ENCODE measurements around the gene NYAP2.

NYAP2 gene

DNA sequence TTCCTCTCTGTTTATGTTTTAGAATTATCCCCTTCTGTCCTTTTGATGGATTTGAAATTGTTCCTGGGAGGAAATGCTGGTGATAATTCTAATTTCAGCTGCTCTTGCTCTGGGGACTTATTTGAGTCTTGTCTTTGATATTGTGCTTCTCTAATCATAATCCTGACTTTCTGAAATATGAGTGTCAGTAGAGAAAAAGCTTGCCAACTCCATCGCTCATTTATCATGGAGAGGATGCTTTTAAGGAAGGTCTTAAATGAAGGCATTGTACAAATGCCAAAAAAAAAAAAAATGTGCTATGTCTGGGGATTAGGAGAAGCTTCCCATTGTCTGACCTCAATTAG, 159.5 kb downstream of the NYAP2 start:
- no peak for DNase-seq (ENCODE audit: low read depth)

DNA sequence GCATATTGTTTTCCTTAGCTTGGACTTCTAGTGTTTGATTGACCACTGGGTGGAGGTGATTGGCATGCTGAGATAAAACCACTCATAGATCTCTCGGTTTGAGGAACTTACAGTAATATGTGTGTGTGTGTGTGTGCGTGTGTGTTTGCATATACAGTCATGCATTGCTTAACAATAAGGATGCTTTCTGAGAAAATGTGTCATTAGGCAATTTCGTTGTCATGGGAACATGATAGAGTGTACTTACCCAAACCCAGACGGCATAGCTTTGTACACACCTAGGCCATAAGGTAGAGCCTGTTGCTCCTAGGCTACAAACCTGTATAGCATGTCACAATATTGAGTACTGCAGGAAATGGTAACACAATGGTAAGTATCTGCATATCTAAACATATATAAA, 167.3 kb downstream of the NYAP2 start:
- no peak for DNase-seq (ENCODE audit: low read depth)

DNA sequence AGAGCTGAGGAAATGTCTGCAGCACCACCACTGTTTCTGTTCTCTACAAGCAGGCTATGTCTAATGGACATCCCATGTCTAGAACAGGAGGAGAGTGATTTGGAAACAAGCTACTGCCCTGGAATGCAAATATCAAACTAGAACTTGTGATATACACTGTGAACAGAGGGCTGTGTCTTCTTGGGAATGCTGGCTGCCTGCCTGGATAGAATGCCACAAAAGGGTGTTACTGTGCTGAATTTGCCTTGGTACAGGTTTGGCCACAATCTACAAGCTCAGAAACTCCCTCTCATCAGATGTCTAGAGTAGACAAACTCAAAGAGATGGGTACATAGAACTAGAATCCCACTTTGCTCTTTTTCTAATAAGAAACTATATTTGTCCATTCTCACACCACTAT, 170.5 kb downstream of the NYAP2 start:
- no peak for DNase-seq (ENCODE audit: low read depth)

DNA sequence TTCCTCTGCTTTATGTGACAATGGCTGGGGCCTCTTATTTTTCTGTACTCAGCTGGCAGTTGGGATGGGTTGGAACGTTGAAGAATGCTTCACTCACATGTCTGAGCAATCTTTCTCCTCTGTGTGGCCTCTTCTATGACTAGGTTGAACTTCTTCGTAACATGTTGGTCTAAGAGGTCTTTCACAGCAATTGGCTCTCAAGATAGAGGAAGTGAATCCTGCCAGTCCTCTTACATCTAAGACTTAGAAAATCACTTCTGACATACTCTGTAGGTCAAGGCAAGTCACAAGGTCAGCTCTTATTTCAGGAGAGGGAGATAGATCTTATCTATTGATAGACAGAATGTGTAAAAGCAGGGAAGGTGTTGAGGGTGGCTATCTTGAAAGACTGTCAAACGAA, 174.1 kb downstream of the NYAP2 start:
- DNase-seq (ENCODE audit: low read depth), result no peak

DNA sequence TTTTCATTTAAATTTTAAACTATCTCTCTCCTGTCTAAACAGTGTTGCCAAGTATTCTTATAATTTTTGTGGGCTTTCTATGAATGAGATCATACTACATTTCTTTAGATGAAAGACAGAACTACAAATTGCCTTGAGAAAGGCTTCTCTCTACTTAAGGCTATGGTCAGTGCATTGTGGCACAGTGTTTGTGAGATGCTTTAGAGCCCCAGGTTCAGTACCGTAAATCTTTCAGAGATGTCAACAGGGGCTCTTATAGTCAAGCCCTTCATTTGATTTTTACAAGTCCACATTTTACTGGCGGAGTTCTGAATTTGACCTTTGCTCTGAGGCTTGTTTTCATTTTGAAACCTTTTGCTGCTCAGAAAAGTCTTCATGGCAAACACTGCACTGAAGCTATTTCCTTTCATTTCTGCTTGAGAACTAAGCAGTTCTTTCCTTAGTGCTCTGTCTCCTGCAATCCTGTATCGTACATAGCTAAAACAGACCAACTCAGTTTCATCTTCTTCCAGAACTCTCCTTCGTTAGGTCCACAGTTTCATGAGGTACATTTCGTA, 175.2 kb downstream of the NYAP2 start:
- DNase-seq (ENCODE audit: low read depth), result no peak

DNA sequence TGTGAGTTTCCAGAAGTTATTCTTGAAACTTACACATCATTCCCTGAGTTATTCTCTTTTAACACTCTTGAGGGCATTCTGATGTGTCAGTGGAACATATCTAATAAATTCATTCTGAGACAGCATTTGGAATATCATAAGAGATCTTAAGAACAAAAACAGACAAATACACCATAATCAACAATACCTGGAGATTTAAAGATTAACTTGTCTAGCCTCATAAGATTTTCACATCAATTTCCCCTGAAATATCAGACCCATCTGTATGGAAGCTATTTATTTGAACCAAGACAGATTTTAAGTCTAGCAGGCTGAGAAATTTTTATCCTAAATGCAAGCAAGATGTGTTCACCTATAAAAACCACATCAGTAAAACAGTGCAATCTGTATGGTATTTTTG, 181.6 kb downstream of the NYAP2 start:
- no peak for DNase-seq (ENCODE audit: low read depth)

DNA sequence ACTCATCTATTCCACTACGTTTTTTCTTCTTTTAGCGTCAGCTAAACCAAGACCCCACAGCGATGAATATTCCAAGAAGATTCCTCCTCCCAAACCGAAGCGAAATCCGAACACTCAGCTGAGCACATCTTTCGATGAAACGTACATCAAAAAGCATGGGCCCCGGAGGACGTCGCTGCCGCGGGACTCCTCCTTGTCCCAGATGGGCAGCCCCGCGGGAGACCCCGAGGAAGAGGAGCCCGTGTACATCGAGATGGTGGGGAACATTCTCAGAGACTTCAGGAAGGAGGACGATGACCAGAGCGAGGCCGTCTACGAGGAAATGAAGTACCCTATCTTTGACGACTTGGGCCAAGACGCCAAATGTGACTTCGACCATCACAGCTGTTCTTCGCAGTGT, 182.4 kb downstream of the NYAP2 start:
- no peak for DNase-seq (ENCODE audit: low read depth)

DNA sequence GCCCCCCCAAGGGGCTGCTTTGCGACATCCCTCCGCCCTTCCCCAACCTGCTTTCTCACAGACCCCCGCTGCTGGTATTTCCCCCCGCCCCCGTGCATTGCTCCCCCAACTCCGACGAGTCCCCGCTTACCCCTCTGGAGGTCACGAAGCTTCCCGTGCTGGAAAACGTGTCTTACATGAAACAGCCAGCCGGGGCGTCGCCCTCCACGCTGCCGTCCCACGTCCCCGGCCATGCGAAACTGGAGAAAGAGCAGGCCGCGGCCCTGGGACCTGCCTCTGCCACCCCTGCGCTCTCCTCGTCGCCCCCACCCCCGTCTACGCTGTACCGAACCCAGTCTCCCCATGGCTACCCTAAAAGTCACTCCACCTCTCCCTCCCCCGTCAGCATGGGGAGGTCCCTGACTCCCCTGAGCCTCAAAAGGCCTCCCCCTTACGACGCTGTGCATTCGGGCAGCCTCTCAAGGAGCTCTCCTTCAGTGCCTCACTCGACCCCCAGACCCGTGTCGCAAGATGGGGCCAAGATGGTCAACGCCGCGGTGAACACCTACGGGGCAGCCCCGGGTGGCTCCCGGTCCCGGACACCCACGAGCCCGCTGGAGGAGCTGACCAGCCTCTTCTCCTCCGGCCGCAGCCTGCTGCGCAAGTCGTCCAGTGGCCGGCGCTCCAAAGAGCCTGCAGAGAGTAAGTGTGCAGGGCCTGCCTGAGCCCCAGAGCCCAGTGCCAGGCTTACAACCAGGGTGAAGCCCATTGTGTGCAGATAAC, 183.0 kb downstream of the NYAP2 start:
- no peak for DNase-seq (ENCODE audit: low read depth)

DNA sequence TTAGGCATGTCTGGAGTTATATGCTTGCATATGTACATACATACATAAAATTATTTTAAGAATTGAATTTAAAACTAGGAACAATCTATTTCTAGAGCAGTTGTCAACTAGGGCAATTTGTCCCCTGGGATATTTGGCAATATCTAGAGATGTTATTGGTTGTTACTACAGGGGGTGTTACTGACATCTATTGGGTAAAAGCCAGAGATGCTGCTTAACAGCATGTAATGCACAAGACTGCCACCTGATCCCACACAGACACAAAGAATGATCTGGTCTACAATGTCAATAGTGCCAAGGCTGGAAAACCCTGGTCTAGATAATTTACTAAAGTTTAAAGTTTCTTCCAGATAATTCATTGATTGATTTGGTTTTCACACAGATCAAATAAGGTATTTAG, 185.3 kb downstream of the NYAP2 start:
- DNase-seq (ENCODE audit: low read depth), result no peak

DNA sequence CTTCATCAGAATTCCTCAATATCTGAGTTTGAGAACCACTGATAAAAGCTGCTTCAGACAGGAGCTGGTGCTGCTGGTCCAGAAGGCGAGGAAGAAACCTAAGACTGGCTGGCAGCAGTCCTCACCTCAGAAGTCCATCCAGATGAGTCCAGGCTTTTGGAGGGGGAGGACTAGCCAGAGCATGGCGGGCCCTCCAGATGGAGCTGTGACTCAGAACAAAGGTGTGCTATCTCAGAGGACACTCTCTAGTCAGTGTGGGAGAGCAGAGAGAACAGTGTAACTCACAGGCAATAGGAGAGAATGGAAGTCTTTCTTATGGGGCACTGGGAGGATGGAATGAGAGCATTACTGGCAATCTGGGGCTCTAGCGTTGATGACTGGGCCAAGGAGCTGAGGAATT, 191.4 kb downstream of the NYAP2 start:
- DNase-seq (ENCODE audit: low read depth), result no peak

DNA sequence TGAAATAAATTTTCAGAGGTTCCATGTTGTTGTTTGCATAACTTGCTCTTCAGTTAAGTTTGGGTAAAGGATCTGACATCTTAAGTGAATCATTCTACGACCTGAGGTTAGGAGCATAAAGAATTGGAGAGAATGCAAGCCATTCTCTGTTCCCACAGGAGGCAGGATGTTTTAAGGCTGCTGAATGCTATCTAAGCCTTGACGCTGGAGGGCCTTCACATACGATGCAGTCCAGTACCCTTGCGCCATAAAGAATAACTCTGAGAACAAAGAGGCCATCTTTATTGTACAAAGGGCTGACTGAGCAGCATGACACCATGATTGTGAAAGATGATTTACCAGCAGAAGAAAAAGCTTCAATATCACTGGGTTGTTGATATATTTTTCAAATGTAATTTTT, 198.4 kb downstream of the NYAP2 start:
- DNase-seq (ENCODE audit: low read depth), result no peak

DNA sequence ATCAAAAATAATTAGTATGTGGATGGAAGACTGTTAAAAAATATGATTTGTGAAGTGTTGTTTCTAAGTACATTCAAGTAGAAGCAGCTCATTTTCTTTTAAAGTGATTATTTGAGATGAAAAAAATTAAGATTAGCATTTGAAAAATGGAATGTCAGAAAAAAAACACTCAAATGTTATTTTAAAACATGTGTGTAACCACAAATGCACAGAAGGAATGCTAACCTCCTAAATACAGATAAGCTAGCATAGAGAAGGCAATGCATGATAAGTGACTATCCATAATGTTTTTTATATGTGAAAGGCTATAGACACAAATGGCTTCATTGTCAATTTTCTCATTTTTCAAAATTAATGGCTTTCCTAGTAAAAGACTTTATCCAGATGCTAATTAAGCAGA, 198.9 kb downstream of the NYAP2 start:
- no peak for DNase-seq (ENCODE audit: low read depth)

DNA sequence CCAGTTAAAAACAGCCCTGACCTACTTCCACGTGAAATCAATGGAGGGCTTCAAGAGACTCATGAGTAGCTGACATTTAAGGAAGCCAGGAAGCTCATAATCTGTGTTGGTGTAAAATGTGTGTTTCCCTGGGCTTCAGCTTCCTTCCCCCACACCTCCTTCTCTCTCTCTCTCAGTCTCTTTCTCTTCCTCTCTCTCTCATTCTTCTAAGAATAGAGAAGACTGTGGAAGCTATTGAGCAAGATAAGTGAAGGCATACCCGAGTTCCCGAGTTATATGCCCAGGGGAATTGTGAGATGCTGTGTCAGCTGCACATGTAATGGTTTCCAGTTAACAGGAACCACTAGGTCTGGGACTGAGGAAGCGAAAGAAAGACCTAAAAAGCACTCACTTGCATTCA, 199.4 kb downstream of the NYAP2 start:
- peak; percentile 9 for DNase-seq (ENCODE audit: low read depth)

DNA sequence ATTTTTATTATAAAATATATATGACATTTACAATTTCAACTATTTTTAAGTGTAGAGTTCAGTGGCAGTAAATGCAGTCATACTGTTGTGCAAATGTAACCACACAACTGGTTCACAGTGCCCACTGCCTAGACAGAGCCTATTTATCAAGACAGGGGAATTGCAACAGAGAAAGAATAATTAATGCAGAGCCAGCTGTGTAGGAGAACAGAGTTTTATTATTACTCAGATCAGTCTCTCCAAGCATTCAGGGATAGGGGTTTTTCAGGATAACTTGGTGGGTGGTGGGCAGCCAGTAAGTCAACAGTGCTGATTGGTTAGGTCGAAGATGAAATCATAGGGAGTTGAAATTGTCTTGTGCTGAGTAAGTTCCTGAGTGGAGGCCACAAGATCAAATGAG, 200.3 kb downstream of the NYAP2 start:
- DNase-seq (ENCODE audit: low read depth), result no peak

DNA sequence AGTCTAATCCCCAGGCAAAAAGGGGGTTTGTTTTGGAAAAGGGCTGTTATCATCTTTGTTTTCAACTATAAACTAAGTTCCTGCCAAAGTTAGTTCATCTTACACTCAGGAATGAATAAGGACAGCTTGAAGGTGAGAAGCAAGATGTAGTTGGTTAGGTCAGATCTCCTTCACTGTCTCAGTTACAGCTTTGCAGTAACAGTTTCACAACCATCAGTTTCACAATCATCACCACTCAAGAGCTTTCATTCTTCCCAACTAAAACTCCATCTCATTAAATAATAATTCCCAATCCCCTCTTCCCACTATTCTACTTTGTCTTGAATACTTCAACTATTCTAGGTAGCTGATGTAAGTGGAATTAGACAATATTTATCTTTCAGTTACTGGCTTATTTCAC, 200.9 kb downstream of the NYAP2 start:
- no peak for DNase-seq (ENCODE audit: low read depth)

DNA sequence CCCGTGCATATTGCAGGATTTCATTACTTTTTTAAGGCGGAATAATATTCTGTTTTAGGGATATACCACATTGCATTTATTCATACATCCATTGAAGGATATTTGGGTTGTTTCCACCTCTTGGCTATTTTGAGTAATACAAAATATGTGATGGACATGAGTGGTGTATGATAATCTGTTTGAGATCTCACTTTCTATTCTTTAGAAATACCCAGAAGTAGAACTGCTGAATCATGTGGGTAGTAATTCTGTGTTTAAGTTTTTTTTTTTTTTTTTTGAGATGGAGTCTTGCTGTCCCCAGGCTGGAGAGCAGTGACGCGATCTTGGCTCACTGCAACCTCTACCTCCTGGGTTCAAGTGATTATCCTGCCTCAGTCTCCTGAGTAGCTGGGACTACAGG, 201.4 kb downstream of the NYAP2 start:
- no peak for DNase-seq (ENCODE audit: low read depth)

DNA sequence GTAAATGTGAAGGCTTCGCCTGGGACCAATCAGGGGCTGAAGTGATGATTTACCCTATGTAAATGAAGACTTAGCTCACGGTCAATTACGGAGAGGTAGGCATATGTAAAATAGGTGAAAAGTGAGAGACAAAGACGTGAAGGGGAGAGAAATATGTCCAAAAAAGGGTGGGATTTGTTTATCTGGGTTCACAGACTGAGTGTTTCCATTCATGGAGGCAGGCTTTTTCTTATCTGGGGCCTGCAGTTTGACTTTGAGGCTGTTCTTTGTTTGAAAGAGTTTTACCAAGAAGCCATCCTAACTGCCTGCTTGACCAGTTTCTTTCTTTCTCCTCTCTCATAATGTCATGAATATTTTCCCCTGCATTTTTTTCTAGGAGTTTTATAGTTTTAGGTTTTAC, 202.7 kb downstream of the NYAP2 start:
- no peak for DNase-seq (ENCODE audit: low read depth)

DNA sequence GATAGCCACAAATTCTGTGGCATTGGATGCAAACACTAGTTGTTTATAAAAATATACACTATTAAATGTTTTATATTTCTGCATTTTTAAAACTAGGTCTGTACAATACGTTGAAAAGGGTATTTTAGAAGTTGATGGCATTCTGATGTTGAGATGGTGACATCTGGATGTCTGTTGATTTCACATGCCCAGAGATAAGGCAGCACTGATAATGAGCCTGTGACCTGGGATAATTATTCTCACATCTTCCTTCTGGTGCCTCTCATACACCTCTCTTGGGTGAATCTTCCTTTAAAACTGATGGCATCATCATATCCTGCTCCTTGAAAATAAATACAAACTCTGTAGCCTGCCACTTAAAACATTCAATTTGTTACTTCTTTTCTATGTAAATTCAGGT, 208.6 kb downstream of the NYAP2 start:
- DNase-seq (ENCODE audit: low read depth), result no peak

DNA sequence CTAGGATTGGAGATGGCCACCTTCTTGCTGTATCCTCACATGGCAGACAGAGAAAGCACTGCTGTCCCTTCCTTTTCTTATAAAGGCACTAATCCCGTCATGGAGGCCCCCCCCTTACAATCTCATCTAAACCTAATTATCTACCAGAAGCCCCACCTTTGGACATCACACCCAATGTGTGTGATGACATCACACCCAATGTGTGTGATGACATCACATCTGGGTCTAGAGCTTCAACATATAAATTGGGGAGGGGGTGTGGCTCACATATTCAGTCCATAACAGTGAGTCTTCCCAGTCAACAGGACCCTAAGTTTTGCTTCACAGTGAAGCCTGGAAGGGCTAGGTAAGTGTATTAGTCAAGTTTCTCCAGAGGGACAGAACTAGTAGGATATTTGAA, 213.1 kb downstream of the NYAP2 start:
- no peak for DNase-seq (ENCODE audit: low read depth)

DNA sequence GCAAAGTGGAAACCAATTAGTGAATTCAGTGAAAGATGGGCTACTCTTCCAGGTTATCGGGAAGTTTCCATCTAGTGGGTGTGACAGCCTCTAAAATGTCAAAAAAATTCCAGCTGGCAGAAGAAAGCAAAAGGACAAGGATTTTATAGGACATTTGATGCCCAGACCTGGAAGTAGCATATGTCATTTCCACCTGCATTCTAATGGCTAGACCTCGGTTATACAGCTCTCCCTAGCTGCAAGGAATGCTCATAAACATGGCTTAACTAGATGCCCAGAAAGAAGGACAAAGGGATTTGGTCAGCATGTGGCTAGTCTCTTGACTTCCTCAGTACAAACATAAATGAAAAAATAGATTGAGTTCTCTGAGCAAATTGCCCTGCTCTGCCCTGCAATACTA, 215.4 kb downstream of the NYAP2 start:
- no peak for DNase-seq (ENCODE audit: low read depth)

DNA sequence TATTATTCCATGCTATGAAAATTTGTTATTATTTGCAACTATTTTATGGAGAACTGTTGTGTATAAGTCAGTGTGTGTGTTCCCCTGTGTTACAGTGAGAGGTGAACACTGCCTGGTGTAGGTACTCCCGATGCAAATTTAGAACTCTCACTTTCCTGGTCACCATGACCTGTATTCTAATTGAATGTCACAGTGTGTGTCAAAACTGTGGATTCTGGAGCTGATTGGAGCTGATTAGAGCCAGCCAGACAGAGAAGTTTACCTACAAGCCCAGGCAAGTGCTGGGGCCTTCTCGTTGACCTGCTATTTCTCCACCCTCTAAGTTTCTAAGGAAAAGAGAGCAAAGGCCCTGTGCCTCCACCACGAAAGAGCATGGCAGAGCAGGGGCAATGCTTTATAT, 216.0 kb downstream of the NYAP2 start:
- no peak for DNase-seq (ENCODE audit: low read depth)

DNA sequence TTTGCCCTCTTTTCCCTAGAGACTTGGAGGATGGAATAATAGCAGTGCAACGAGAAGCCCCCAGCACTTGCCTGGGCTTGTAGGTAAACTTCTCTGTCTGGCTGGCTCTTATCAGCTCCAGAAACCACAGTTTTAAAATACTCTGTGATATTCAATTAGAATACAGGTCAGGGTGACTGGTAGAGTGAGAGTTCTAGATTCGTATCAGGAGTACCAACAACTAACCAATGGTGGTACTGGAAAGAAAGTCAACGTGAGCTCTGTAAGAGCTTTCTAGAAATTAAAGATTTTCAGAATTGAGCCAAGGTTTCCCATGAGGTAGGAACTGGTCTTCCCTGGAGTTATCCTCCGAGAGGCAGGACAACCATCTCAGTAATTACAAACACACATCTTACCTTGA, 216.9 kb downstream of the NYAP2 start:
- DNase-seq (ENCODE audit: low read depth), result no peak

DNA sequence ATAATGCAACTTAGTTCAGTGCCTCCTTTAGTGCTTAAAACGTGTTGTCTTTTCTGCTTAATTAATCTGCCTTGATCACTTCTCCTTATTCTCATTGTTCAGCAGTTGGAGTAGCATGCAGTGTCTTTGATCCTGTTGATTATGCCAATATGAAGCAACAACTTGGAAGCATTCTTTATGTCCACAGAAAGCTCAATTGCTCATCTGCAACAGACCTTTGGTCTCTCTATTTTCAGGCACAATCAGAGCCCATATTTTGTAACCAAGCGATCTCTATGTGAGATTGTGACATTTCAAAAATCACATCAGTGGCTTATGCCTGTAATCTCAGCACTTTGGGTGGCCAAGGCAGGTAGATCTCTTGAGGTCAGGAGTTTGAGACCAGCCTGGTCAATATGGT, 217.3 kb downstream of the NYAP2 start:
- DNase-seq (ENCODE audit: low read depth), result no peak

DNA sequence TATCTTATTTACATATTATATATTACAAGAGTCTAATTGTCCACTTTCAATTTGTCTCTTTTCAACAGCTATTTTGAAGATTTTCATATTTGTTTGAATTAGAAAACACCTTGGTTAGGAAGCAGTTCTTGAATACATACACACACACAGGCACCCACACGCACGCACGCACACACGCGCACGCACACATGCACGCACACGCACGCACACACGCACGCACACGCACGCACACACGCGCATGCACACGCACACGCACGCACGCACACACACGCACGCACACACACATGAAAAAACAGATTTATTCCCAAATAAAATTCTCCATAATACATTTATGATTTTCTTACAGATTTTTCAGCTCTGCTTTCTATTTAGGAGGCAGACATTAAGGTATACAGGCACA, 220.7 kb downstream of the NYAP2 start:
- no peak for DNase-seq (ENCODE audit: low read depth)
